SK-N-SH (cell line): ENCODE data around the gene SNX24. TPM values are rescaled to one million over a fixed set of nuclear protein-coding genes. Genes with fewer than 3 reads are reported as not detected.

Experiments
- CTCF ChIA-PET: fragments of 300-600, 350-600 bp; formaldehyde crosslinking; extraction: SDS; loops from one replicate; lab custom pipeline; 2021; lab: Yijun Ruan, JAX
- POLR2A ChIA-PET: fragments of 350-600 bp; sonication (Branson Sonifier 250); formaldehyde crosslinking; extraction: SDS; loops from one replicate; lab custom pipeline; 2020; ENCODE audit warnings: antibody characterized with exemption, inconsistent platforms; lab: Yijun Ruan, JAX
- DNase-seq: peaks from one replicate; pipeline ENCODE4 v3.0.0; 2012
- H2AFZ ChIP-seq: fragments of 200-600 bp; sonication (generic); 2 replicates; pipeline ENCODE4 v1.8.1; 2016; ENCODE audit warnings: antibody characterized with exemption, mild to moderate bottlenecking, low read depth
- H3F3A ChIP-seq: fragments of 200-600 bp; sonication (generic); replicated peaks from 2 replicates; pipeline ENCODE3; 2016; ENCODE audit warnings: antibody characterized with exemption, mild to moderate bottlenecking; ENCODE audit not compliant: insufficient read depth
- H3K27ac ChIP-seq, 2 experiments: fragments of 200-500 bp in 1 of 2; fragments of 200-600 bp in 1 of 2; sonication (Bioruptor generic) in 1 of 2; sonication (generic), shearing (Covaris generic) in 1 of 2; 2 replicates each; pipeline versions ENCODE4 v1.5.1 to v1.6.1; 2014 to 2016; ENCODE audit warnings: low read depth in 2 of 2, inconsistent platforms in 1 of 2, low read length in 1 of 2, mild to moderate bottlenecking in 1 of 2, mixed read lengths in 1 of 2
- H3K27me3 ChIP-seq: fragments of 200-600 bp; sonication (generic), shearing (Covaris generic); 2 replicates; pipeline ENCODE4 v1.6.1; 2016; ENCODE audit warnings: mixed run types; ENCODE audit not compliant: insufficient read depth
- H3K36me3 ChIP-seq, 2 experiments: fragments of 200-500 bp in 1 of 2; fragments of 200-600 bp in 1 of 2; sonication (Bioruptor generic) in 1 of 2; sonication (generic) in 1 of 2; replicated peaks in 1 of 2; 2 replicates each; pipeline versions ENCODE3 to v1.5.1; 2014 to 2016; ENCODE audit warnings: low read length in 1 of 2, mild to moderate bottlenecking in 1 of 2; ENCODE audit not compliant: insufficient read depth in 2 of 2, control insufficient read depth in 1 of 2
- H3K4me1 ChIP-seq, 2 experiments: fragments of 200-500 bp in 1 of 2; fragments of 200-600 bp in 1 of 2; sonication (Bioruptor generic) in 1 of 2; sonication (generic), shearing (Covaris generic) in 1 of 2; 2 replicates each; pipeline versions ENCODE4 v1.5.1 to v1.6.1; 2014 to 2016; ENCODE audit warnings: low read depth in 1 of 2, low read length in 1 of 2, mixed run types in 1 of 2; ENCODE audit not compliant: insufficient read depth in 2 of 2, control insufficient read depth in 1 of 2
- H3K4me2 ChIP-seq: fragments of 200-600 bp; sonication (generic), shearing (Covaris generic); 2 replicates; pipeline ENCODE4 v1.6.1; 2017; ENCODE audit warnings: mixed run types
- H3K4me3 ChIP-seq, 2 experiments: fragments of 200-500 bp in 1 of 2; fragments of 200-600 bp in 1 of 2; sonication (Bioruptor generic) in 1 of 2; sonication (generic), shearing (Covaris generic) in 1 of 2; 2 replicates each; pipeline versions ENCODE4 v1.5.1 to v1.8.1; 2014 to 2016; ENCODE audit warnings: low read depth in 2 of 2, inconsistent platforms in 1 of 2, low read length in 1 of 2, mild to moderate bottlenecking in 1 of 2, mixed read lengths in 1 of 2, moderate library complexity in 1 of 2
- H3K79me2 ChIP-seq: fragments of 200-600 bp; sonication (generic); 2 replicates; pipeline ENCODE4 v1.8.1; 2017; ENCODE audit warnings: mild to moderate bottlenecking; ENCODE audit not compliant: insufficient read depth
- H3K9ac ChIP-seq: fragments of 200-600 bp; sonication (generic); 2 replicates; pipeline ENCODE4 v1.6.1; 2017; ENCODE audit warnings: mixed run types
- H3K9me2 ChIP-seq: fragments of 200-600 bp; sonication (generic); 2 replicates; pipeline ENCODE4 v1.6.1; 2017; ENCODE audit warnings: mixed run types
- H3K9me3 ChIP-seq: fragments of 200-600 bp; sonication (generic); 2 replicates; pipeline ENCODE4 v1.6.1; 2017; ENCODE audit warnings: mixed run types, mild to moderate bottlenecking, moderate library complexity
- H4K20me1 ChIP-seq: fragments of 200-600 bp; sonication (generic); 2 replicates; pipeline ENCODE4 v1.6.1; 2017; ENCODE audit warnings: mild to moderate bottlenecking, mixed run types; ENCODE audit not compliant: insufficient read depth
- CTCF ChIP-seq: fragments of 200-600 bp; sonication (generic); IDR thresholded peaks from 2 replicates; pipeline ENCODE4 v1.6.1; 2017; ENCODE audit warnings: antibody characterized with exemption, mild to moderate bottlenecking, moderate library complexity
- EZH2phosphoT487 ChIP-seq: fragments of 200-600 bp; sonication (generic); IDR thresholded peaks from 2 replicates; pipeline ENCODE4 v1.6.1; 2017; ENCODE audit warnings: low read depth, mixed run types, mild to moderate bottlenecking, antibody characterized with exemption, moderate library complexity, borderline replicate concordance
- FOSL2 ChIP-seq: IDR thresholded peaks from 2 replicates; pipeline ENCODE4 v1.4.0; 2012; ENCODE audit warnings: low read depth, mild to moderate bottlenecking, moderate library complexity, borderline replicate concordance
- FOXJ3 ChIP-seq: sonication (generic); formaldehyde crosslinking; IDR thresholded peaks from 2 replicates; pipeline ENCODE4 v1.5.1; 2020; ENCODE audit warnings: mild to moderate bottlenecking, missing genetic modification reagents
- FOXM1 ChIP-seq: IDR thresholded peaks from 2 replicates; pipeline ENCODE4 v1.4.0; 2012; ENCODE audit warnings: low read depth, mild to moderate bottlenecking
- GABPA ChIP-seq: IDR thresholded peaks from 2 replicates; pipeline ENCODE4 v1.4.0; 2012; ENCODE audit warnings: low read depth, mild to moderate bottlenecking
- IRF3 ChIP-seq: fragments of 150-350 bp; IDR thresholded peaks from 2 replicates; pipeline ENCODE4 v1.6.1; 2016; ENCODE audit warnings: mild to moderate bottlenecking, low read depth, low read length
- JUND ChIP-seq: IDR thresholded peaks from 2 replicates; pipeline ENCODE4 v1.4.0; 2012
- MAX ChIP-seq: IDR thresholded peaks from 2 replicates; pipeline ENCODE4 v1.4.0; 2012; ENCODE audit warnings: low read depth
- MXI1 ChIP-seq: IDR thresholded peaks from 2 replicates; pipeline ENCODE4 v1.6.1; 2012; ENCODE audit warnings: mild to moderate bottlenecking, low read depth, low read length, improper control_type of control experiment
- RCOR1 ChIP-seq: fragments of 150-350 bp; IDR thresholded peaks from 2 replicates; pipeline ENCODE4 v1.6.1; 2017; ENCODE audit warnings: antibody characterized with exemption, low read length
- SMC3 ChIP-seq: IDR thresholded peaks from 2 replicates; pipeline ENCODE4 v1.6.1; 2012; ENCODE audit warnings: low read depth, low read length, improper control_type of control experiment
- TEAD4 ChIP-seq: IDR thresholded peaks from 2 replicates; pipeline ENCODE4 v1.4.0; 2012; ENCODE audit warnings: mild to moderate bottlenecking, borderline replicate concordance; ENCODE audit not compliant: insufficient read depth
- ZBTB33 ChIP-seq: IDR thresholded peaks from 2 replicates; pipeline ENCODE4 v1.4.0; 2012; ENCODE audit warnings: low read depth, borderline replicate concordance
- WGBS: methylation state at CpG from one replicate; pipeline ENCODE4 v1.1.6; 2017; ENCODE audit warnings: low lambda C conversion rate; 5-methylcytosine and 5-hydroxymethylcytosine counted together
- polyA plus RNA-seq, 3 experiments: library from polyadenylated mRNA; depleted of rRNA; stranded (reverse); fragments of >200 nt; gene quantifications; 2 replicates each; pipeline ENCODE4 v1.2.3, GENCODE V29; 2012

The SNX24 gene
- polyA plus RNA-seq, 1 of the 3 experiments (the other 2 are of a cell fraction) = 8.2 TPM

- no peaks in the 10 kb centered on the region for H3K9me3 ChIP-seq
- H3K36me3 ChIP-seq = peaks cover 32 to 41% of the 10 kb centered on the region in 2 experiments
- no peak for DNase-seq
- ChIA-PET CTCF (no interaction called here), POLR2A (no interaction called here)
- H3F3A ChIP-seq = peaks cover 2% of the 10 kb centered on the region
- H3K79me2 ChIP-seq = no peaks in the 10 kb centered on the region
- no peak overlapping the region for H3K4me3 ChIP-seq
- TF ChIP-seq SMC3 (no peak), FOXM1 (no peak), EZH2phosphoT487 (no peak), ZBTB33 (no peak), CTCF (no peak), MAX (no peak), IRF3 (no peak), RCOR1 (no peak), TEAD4 (no peak), GABPA (no peak), FOSL2 (no peak), JUND (no peak), MXI1 (no peak), FOXJ3 (CRISPR knock-in tag) (no peak)
- 98% methylated on average over 3 of the region's 3 CpGs for WGBS
- no peaks in the 10 kb centered on the region for H3K4me1 ChIP-seq
- H3K27ac ChIP-seq = no peak overlapping the region
- no peak overlapping the region for H3K4me2 ChIP-seq
- H2AFZ ChIP-seq = no peak overlapping the region
- no peaks in the 10 kb centered on the region for H3K9me2 ChIP-seq
- H3K27me3 ChIP-seq = no peaks in the 10 kb centered on the region
- no peaks in the 10 kb centered on the region for H4K20me1 ChIP-seq
- no peak overlapping the region for H3K9ac ChIP-seq
These were observed 30.1 kb upstream of the SNX24 start for GRCh38 chr5:122815218-122815767.
